Ovary (tissue), 9 donors: ENCODE measurements around the gene PPP1R13L. TPM values are rescaled to one million over a fixed set of nuclear protein-coding genes. Genes with fewer than 3 reads are reported as not detected.
A peak's percentile ranks its signal among the peaks of the same experiment; 100 is the strongest.
"Not testable (repeated sequence)": the region's sequence is repeated elsewhere in the genome, so short reads cannot be mapped to it uniquely, and the experiment has no call there.

ENCODE experiments used
- DNase-seq, 5 donors: peaks; one replicate each; pipeline ENCODE4 v3.0.0-alpha.2; 2019 to 2020
- H3K27ac ChIP-seq, 2 donors: fragments of 200-600 bp; one replicate each; pipeline versions ENCODE4 v1.5.1 to v1.8.0; 2019 to 2022
- H3K27me3 ChIP-seq: fragments of 200-600 bp; one replicate; pipeline ENCODE4 v1.8.0; 2022
- H3K36me3 ChIP-seq: fragments of 200-600 bp; sonication (generic); one replicate; pipeline ENCODE4 v1.5.1; 2019
- H3K4me1 ChIP-seq: one replicate; pipeline ENCODE4 v1.8.1; 2013; ENCODE audit warnings: mild to moderate bottlenecking, moderate library complexity; ENCODE audit not compliant: insufficient read depth
- H3K4me3 ChIP-seq: fragments of 200-600 bp; sonication (generic); one replicate; pipeline ENCODE4 v1.5.1; 2017
- H3K9me3 ChIP-seq, 2 donors: fragments of 200-600 bp in 1 of 2; sonication (generic) in 1 of 2; one replicate each; pipeline versions ENCODE4 v1.5.1 to v1.8.1; 2013 to 2019; ENCODE audit warnings: mild to moderate bottlenecking in 1 of 2, moderate library complexity in 1 of 2
- EP300 ChIP-seq: sonication (generic); formaldehyde crosslinking; IDR thresholded peaks from one replicate; pipeline ENCODE4 v1.6.1; 2017; ENCODE audit warnings: antibody characterized with exemption
- POLR2A ChIP-seq: fragments of 450-650 bp; IDR thresholded peaks from one replicate; pipeline ENCODE4 v1.6.1; 2017; ENCODE audit warnings: antibody characterized with exemption, mild to moderate bottlenecking, moderate library complexity
- WGBS, 3 donors: extraction: QIAGEN DNeasy Blood & Tissue Kit in 1 of 3; methylation state at CpG; one replicate each; pipeline versions ENCODE4 v1.1.5 to v1.1.7; 2013 to 2017; 5-methylcytosine and 5-hydroxymethylcytosine counted together
- intact Hi-C, 4 donors: fragments of 100-400 bp; cut with DNase I; formaldehyde crosslinking; loops; one replicate each; pipeline versions ENCODE4 v1.11.0 to v1.15.1; 2022 to 2023
- polyA plus RNA-seq, 2 donors: library from polyadenylated mRNA; stranded (reverse); fragments of 200-250 nt in 1 of 2; fragments of 350-450 nt in 1 of 2; fragmentation: Illumina TruSeq in 1 of 2; extraction: RNeasy Lipid Tissue Mini Kit (QIAGEN cat#74804) in 1 of 2; gene quantifications; one replicate each; pipeline ENCODE4 v1.2.3, GENCODE V29; 2013 to 2014
- total RNA-seq, 7 donors: library from RNA; depleted of rRNA in 2 of 7; stranded (reverse); fragments of >200 nt in 2 of 7; fragmentation: NEBNext Ultra II Directional in 3 of 7; extraction: Animal tissue kit (Norgen Biotek cat#: 25700) in 3 of 7; gene quantifications; one replicate each; pipeline versions ENCODE4 v1.1.0 to v1.2.4, GENCODE V29; 2016 to 2023
- TF ChIP-seq, protein P1 (sequence below), 3 donors: fragments of 450-650 bp in 2 of 3; fragments of 200-600 bp in 1 of 3; IDR thresholded peaks; one replicate each; pipeline versions ENCODE4 v1.5.1 to v1.8.0; 2016 to 2022; ENCODE audit warnings: antibody characterized with exemption in 3 of 3, mild to moderate bottlenecking in 1 of 3
- donor health status: DM: no; HTN: no; CAD: no; lungs with moderate emphysema.
- donor health status: DM: no; HTN: no; CAD: no.
- donor health status: Bipolar disorder and iron deficiency.
- donor health status: DM: yes; HTN: yes; CAD: no.
- donor health status: DM: no; HTN: no; CAD: no.
- donor health status: DM: yes; HTN: yes; CAD: no.

PPP1R13L gene
- total and polyA plus RNA-seq, 9 donors, result 6.8 to 29.1 (median 13.3) TPM

DNA sequence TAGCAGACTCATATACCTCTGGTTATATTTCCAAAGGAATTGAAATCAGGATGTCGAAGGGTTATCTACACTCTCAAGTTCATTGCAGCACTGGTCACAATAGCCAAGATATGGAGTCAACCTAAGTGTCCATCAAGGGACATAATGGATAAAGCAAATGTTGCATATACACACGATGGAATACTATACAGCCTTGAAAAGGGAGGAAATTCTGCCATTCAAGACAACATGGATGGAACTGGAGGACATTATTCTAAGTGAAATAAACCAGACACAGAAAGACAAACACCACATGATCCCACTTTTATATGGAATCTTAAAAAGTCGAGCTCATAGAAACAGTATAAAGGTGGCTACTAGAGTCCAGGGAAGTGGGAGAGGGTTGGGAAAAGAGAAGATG lies 32.5 kb upstream of the PPP1R13L start:
- no peaks in the 10 kb centered on the region for H3K36me3 ChIP-seq
- intact Hi-C loops, result loop anchor here in 1 of 4 donors (10.0 kb wide), 1 partner anchor 207 kb away; no protein-coding TSS in a partner anchor
- no peak overlapping the region for H3K27ac ChIP-seq
- H3K9me3 ChIP-seq, result no peaks in the 10 kb centered on the region
- no peak for DNase-seq
- no peak for TF ChIP-seq POLR2A
- TF ChIP-seq EP300, result no peak
- TF ChIP-seq, protein P1, sequence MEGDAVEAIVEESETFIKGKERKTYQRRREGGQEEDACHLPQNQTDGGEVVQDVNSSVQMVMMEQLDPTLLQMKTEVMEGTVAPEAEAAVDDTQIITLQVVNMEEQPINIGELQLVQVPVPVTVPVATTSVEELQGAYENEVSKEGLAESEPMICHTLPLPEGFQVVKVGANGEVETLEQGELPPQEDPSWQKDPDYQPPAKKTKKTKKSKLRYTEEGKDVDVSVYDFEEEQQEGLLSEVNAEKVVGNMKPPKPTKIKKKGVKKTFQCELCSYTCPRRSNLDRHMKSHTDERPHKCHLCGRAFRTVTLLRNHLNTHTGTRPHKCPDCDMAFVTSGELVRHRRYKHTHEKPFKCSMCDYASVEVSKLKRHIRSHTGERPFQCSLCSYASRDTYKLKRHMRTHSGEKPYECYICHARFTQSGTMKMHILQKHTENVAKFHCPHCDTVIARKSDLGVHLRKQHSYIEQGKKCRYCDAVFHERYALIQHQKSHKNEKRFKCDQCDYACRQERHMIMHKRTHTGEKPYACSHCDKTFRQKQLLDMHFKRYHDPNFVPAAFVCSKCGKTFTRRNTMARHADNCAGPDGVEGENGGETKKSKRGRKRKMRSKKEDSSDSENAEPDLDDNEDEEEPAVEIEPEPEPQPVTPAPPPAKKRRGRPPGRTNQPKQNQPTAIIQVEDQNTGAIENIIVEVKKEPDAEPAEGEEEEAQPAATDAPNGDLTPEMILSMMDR (IDR thresholded peaks at IDR 0.05), result no peak
- no peak overlapping the region for H3K4me3 ChIP-seq
- H3K4me1 ChIP-seq, result peaks cover 3% of the 10 kb centered on the region
- H3K27me3 ChIP-seq, result no peaks in the 10 kb centered on the region
- 86 to 90% (median 89%) methylated on average over 3 of the region's 3 CpGs for WGBS, 3 donors

DNA sequence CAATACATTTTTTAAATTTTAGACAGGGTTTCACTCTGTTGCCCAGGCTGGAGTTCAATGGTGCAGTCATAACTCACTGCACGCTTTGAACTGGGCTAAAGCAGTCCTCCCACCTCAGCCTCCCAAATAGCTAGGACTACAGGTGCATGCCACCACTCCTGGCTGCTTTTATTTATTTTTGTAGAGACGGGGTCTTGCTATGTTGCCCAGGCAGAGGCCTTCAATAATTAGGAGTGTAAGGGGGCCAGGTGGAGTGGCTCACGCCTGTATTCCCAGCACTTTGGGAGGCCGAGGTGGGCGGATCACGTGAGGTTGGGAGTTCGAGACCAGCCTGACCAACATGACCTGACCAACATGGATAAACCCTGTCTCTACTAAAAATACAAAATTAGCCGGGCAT lies 27.7 kb upstream of the PPP1R13L start:
- H3K36me3 ChIP-seq, H3K4me3 ChIP-seq, H3K27me3 ChIP-seq, H3K9me3 ChIP-seq, H3K4me1 ChIP-seq, H3K27ac ChIP-seq, DNase-seq: not testable (repeated sequence)
- intact Hi-C loops, result loop anchor here in 1 of 4 donors (10.0 kb wide), 1 partner anchor 212 kb away; no protein-coding TSS in a partner anchor
- 88 to 91% (median 91%) methylated on average over 8 of the region's 8 CpGs for WGBS, 3 donors

DNA sequence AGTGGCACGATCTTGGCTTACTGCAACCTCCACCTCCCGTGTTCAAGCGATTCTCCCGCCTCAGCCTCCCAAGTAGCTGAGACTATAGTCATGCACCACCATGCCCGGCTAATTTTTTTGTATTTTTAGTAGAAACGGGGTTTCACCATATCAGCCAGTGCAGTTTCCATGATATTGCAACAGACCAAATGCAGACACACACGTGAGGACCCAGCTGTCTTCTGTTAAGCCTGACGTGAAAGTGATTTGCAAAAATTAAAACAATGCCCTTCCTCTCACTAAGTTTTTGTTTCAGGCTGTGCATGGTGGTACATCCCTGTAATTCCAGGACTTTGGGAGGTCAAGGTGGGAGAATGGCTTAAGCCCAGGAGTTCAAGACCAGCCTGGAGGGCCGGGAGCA lies 26.1 kb upstream of the PPP1R13L start:
- WGBS, 3 donors, result 31 to 35% (median 33%) methylated on average over 9 of the region's 9 CpGs
- intact Hi-C loops, result loop anchor here in 1 of 4 donors (10.0 kb wide), 1 partner anchor 214 kb away; no protein-coding TSS in a partner anchor
- not testable (repeated sequence) for H3K27ac ChIP-seq

DNA sequence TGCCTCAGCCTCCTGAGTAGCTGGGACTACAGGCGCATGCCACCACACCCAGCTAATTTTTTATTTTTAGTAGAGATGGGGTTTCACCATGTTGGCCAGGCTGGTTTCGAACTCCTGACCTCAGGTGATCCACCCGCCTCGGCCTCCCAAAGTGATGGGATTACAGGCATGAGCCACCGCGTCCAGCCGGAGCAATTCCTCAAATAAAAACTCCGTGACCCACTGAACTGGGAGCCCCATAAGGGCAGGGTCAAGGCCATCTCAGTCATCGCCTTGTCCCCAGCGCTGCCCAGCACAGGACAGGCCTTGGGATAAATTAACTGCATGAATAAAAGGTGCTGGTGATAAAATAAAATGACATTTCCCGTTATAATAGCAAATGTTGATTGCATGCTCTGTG lies 25.0 kb upstream of the PPP1R13L start:
- not testable (repeated sequence) for H3K4me1 ChIP-seq, H3K27ac ChIP-seq, H3K27me3 ChIP-seq, H3K4me3 ChIP-seq, H3K9me3 ChIP-seq, DNase-seq, H3K36me3 ChIP-seq
- WGBS, 3 donors, result 68 to 74% (median 72%) methylated on average over 11 of the region's 11 CpGs
- intact Hi-C loops, result loop anchor here in 2 of 4 donors (5.0 to 10.0 kb wide), 3 partner anchors 57 to 255 kb away; no protein-coding TSS in a partner anchor

More for the DNA sequence above, 26.1 kb upstream of the PPP1R13L start:
- not testable (repeated sequence) for H3K4me3 ChIP-seq, H3K27me3 ChIP-seq, H3K4me1 ChIP-seq, H3K36me3 ChIP-seq, DNase-seq, H3K9me3 ChIP-seq

DNA sequence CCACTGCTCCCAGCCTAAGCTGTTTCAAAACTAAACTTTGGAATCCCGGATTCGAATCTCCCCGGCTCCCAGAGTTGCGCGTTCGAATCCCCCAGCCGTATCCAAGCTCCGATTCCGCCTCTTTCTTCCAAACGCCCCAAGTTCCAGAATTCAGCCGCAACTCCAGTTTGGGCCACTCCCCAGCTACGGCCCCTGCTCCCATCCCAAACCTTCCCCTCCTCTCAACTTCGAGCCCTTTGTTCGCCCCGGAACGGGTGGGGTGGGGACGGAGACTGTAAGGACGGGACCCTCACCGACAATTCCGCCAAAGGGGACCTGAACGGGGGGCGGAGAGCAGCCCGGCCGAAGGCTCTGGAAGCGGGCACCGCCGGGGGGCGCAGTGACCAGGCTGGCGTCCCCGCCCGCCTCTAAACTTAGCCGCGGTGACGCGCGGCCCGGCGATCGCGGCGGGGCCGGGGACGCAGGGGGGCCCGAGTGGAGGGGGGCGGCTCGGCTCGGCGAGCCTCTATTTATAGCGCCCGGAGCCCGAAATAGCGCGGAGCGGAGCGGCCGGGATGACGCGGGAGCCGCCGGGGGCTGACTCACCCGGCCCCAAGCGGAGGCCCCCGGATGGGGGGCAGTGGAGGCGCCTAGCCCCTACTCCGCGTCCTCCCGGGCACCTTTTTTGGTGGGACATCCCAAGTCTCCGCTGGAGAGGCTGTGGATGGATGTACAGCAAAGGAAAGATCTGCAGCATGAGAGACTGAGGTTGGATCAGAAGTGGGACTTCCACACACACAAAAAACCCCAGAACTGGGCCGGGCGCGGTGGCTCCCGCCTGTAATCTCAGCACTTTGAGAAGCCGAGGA lies 23.7 kb upstream of the PPP1R13L start:
- intact Hi-C loops, result loop anchor here in 2 of 4 donors (5.0 to 10.0 kb wide), 2 partner anchors 59 to 256 kb away; no protein-coding TSS in a partner anchor
- H3K4me1 ChIP-seq, result peaks cover 8% of the 10 kb centered on the region
- H3K4me3 ChIP-seq, result peak overlapping the region; percentile 44
- H3K9me3 ChIP-seq, result no peaks in the 10 kb centered on the region
- peak in 4 of 5 donors; percentile 54 to 70 (median 68) for DNase-seq
- H3K27ac ChIP-seq, result peak overlapping the region; percentile 19 to 77
- no peaks in the 10 kb centered on the region for H3K27me3 ChIP-seq
- H3K36me3 ChIP-seq, result no peaks in the 10 kb centered on the region
- WGBS, 3 donors, result 1 to 2% (median 1%) methylated on average over 73 of the region's 73 CpGs
- no peak for TF ChIP-seq POLR2A
- TF ChIP-seq, protein P1 (IDR thresholded peaks at IDR 0.05), result peak in 2 of 3 donors; percentile 48 to 53
- TF ChIP-seq EP300, result no peak
